ENCODE measurements around the gene LAMA1. TPM values are rescaled to one million over a fixed set of nuclear protein-coding genes. Genes with fewer than 3 reads are reported as not detected.

LAMA1 gene
- polyA plus RNA-seq, 5 donors: 5.9 to 17.1 (median 9.7) TPM

DNA sequence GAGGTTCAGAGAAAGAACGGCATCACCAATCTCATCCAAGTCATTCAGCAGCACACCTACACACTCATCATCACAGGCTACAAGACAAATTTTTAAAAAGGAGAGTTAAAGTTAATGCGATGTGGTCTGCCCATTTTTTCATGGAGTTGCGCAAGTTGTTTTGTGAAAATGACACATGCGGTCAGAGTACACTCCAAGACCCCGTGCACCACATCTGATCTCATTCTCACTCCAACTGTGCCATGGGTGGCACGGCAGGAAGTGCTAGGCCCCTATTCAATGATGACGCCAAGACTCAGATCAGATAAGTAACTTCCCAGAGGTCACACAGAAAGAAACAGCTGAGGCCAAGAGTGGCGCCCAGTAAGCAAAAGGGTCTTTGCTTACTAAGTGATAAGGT is 119.8 kb downstream of the LAMA1 start:
- no peak for DNase-seq

- DNase-seq: no peak
Measured at GRCh38 chr18:6994771-6995430, 122.7 kb downstream of the LAMA1 start.

- peak; percentile 40 to 48 for DNase-seq
Measured at GRCh38 chr18:6994056-6994770, 123.4 kb downstream of the LAMA1 start.

GRCh38 chr18:6992761-6993160 is 124.8 kb downstream of the LAMA1 start:
- DNase-seq: no peak

DNA sequence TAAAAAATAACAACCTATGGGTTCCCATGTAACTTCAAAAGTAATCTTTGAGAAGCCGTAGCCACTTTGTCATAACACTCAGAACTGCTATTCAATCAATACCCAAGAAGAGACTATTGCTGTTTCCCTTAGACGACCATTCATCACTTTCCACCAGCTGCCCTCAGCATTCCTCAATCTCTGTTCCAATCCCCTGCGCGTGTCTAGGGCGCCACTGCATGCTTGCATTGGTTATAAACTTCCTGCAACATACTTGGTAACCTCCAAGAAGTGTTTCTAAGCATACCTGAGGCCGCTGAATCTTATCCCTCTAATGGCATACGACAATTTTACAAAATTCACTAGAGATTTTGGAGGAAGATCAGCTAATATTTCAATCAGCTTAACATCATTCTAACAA is 134.2 kb downstream of the LAMA1 start:
- no peak for DNase-seq

DNA sequence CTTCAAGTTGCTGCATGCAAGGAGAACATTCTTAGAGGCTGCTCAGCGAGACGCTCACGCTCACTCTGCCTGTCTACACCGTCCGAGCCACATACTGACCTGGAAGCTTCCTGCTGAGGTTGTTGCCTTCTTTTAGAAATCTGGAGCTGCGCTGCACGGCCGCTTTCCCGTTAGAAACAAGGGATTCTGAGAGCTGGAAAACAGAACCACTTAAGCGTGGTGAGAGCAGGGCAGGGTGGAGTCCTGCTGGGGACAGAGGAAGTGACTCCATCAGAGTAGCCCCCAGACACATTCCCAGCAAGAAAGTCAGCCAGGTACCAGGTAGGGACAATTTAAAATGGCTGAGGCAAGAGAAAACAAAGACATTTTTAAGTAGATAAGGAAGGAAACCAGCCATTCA is 135.2 kb downstream of the LAMA1 start:
- DNase-seq: no peak

DNA sequence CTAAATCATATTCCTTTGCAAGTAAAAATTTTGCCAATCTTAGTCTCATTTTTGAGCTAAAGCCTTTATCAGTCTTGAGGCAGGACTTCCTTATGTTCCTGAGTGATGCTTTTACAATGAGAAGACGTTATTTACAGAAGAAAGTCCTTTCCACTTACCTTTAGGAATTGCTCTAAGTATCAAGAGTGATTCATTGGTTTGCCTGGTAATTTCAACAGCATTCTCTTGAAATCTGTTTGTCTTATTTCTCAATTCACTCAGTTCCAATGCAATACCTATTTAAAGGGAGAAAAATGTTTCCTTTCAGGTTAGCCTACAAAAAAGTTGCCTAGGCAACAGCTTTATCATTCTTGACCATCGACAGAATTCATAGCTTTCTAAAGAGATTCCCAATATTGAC is 137.2 kb downstream of the LAMA1 start:
- no peak for DNase-seq

DNA sequence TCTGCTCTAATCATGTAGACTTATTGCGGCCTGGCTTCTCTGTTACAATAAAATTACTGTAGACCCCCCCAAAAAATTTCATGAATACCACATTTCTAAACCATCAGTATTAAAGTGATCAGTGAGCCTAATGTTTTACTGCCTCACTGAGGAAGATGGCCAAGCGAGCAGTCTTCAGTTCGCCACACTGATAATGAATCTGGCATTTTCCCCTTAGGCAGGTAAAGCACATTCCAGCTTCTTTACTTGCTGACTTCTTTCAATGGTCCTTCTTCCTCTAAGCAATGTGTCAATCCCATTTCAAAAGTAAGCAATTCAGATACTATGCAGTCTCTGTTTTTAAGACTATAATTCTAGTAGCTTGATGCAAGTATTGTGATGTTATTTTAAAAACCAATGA is 137.6 kb downstream of the LAMA1 start:
- no peak for DNase-seq

GRCh38 chr18:6976935-6977334 is 140.7 kb downstream of the LAMA1 start:
- DNase-seq: no peak

DNA sequence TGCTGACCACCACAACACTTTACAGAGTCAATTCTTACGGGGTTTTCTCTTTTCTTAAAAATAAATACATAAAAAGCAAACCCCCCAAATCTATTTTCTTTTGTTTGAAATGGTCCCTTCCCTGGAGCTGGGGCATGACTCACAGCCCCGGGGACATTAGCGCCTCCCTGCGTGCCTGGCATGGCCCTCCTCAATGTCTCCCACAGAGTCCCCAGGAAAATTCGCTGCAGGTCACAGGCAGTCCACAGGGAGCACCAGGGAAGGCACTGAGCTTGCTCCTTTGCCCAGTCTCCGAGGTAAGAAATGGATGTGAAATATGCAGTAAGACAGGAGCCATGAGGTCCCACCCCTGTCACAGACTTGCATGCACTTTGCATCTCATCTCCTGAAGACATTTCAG is 142.5 kb downstream of the LAMA1 start:
- no peak for DNase-seq

- no peak for DNase-seq
Measured at GRCh38 chr18:6971823-6972478, 145.6 kb downstream of the LAMA1 start.

- DNase-seq: no peak
Measured at GRCh38 chr18:6963452-6964097, 154.0 kb downstream of the LAMA1 start.

- no peak for DNase-seq
Measured at GRCh38 chr18:6962571-6963451, 154.8 kb downstream of the LAMA1 start.

- DNase-seq: no peak
Measured at GRCh38 chr18:6961331-6961730, 156.3 kb downstream of the LAMA1 start.

- DNase-seq: no peak
Measured at GRCh38 chr18:6960656-6961055, 156.9 kb downstream of the LAMA1 start.

DNA sequence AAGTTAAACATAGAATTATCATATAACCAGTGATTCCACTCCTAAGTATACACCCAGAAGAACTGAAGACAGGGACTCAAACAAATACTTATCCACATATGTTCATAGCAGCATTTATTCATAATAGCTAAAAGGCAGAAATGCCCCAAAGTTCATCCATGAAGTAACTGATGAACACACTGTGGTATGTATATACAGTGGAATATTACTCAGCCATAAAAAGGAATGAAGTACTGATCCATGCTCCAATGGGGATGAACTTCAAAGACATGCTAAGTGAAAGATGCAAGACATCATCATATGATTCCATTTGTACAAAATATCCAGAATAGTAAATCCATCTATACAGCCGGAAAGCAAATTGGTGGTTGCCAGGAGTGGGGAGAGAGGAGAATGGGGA is 157.5 kb downstream of the LAMA1 start:
- DNase-seq: no peak

GRCh38 chr18:6959110-6959509 is 158.5 kb downstream of the LAMA1 start:
- DNase-seq: no peak

GRCh38 chr18:6956999-6957398 is 160.6 kb downstream of the LAMA1 start:
- DNase-seq: no peak

DNA sequence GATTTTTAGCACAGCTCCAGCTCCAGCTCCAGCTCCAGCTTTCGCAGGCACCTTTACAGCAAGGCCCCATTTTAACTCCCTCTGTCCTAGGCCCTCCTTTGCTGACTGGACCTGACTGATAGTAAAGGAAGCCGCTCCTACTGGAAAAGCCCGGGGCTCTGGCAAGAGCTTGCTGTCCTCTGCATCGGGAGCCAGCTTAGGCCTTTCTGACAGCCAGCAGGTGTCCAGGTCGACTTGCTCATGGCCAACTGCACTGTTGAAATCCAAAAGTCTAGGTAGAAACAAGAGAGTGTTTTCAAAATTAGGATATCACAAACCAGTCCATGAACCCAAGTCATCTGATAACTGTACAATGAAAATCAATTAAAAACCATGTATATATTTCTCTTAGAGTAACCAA is 161.1 kb downstream of the LAMA1 start:
- no peak for DNase-seq

DNA sequence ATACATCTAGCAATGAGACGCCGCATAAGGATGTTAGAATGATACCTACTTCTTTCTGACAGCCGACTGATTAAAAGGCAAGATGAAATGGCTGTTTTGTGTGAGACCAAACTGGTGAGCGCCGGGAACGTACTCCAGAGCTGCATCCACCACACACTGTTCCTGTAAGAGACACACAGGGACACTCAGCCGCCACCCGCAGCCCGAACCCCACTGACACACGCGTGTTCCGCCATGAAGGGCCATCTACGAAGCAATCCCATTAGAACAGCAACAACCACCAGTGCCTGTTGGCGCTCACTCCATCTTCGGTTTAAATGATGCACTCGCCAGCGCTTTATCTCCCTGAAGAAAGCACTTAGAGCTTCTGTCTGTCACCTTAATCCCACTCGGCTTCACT is 162.3 kb downstream of the LAMA1 start:
- no peak for DNase-seq

- no peak for DNase-seq
Measured at GRCh38 chr18:6954501-6954900, 163.1 kb downstream of the LAMA1 start.

Data from right lung (tissue), 5 donors.